ENCODE results near the gene DIRAS3.
"Not testable (repeated sequence)": the region's sequence is repeated elsewhere in the genome, so short reads cannot be mapped to it uniquely, and the experiment has no call there.

Gene DIRAS3

GRCh38 chr1:68010543-68010942 lies 39.9 kb downstream of the DIRAS3 start:
- Histone ChIP-seq H3K4me3 (no peak overlapping the region), H3K27ac (no peak overlapping the region)
- no peak for TF ChIP-seq CTCF (IDR thresholded peaks at IDR 0.05)
- DNase-seq (ENCODE audit: low spot score): no peak

GRCh38 chr1:68010090-68010489 lies 40.3 kb downstream of the DIRAS3 start:
- DNase-seq (ENCODE audit: low spot score): no peak
- no peak overlapping the region for H3K27ac ChIP-seq
- H3K4me3 ChIP-seq: no peak overlapping the region
- TF ChIP-seq CTCF (IDR thresholded peaks at IDR 0.05): no peak

- H3K27ac ChIP-seq; DNase-seq (ENCODE audit: low spot score); H3K4me3 ChIP-seq: not testable (repeated sequence)
These were observed 46.8 kb downstream of the DIRAS3 start for GRCh38 chr1:68003626-68004025.

GRCh38 chr1:68000191-68000590 lies 50.2 kb downstream of the DIRAS3 start:
- no peak for DNase-seq (ENCODE audit: low spot score)
- no peak overlapping the region for H3K27ac ChIP-seq
- no peak for TF ChIP-seq CTCF (IDR thresholded peaks at IDR 0.05)

GRCh38 chr1:67997746-67998145 lies 52.7 kb downstream of the DIRAS3 start:
- TF ChIP-seq CTCF (IDR thresholded peaks at IDR 0.05): no peak
- no peak for DNase-seq (ENCODE audit: low spot score)

More at GRCh38 chr1:68000191-68000590, 50.2 kb downstream of the DIRAS3 start:
- no peak overlapping the region for H3K4me3 ChIP-seq

More at GRCh38 chr1:67997746-67998145, 52.7 kb downstream of the DIRAS3 start:
- Histone ChIP-seq H3K4me3 (no peak overlapping the region), H3K27ac (no peak overlapping the region)
